Skeletal muscle satellite cell (primary cell): Measurements from ENCODE around the gene CCDC107.

Source experiments
- H3K27me3 ChIP-seq: 2 replicates; pipeline ENCODE4 v1.7.0; 2013; ENCODE audit warnings: low read length; ENCODE audit not compliant: control insufficient read depth, insufficient read depth
- H3K36me3 ChIP-seq: 2 replicates; pipeline ENCODE4 v1.7.0; 2013; ENCODE audit warnings: mild to moderate bottlenecking, control low read depth, low read length; ENCODE audit not compliant: insufficient read depth
- H3K4me1 ChIP-seq: 2 replicates; pipeline ENCODE4 v1.7.0; 2013; ENCODE audit warnings: low read length; ENCODE audit not compliant: control insufficient read depth, insufficient read depth
- H3K4me2 ChIP-seq: 2 replicates; pipeline ENCODE4 v1.7.0; 2013; ENCODE audit warnings: mild to moderate bottlenecking, low read length
- H3K4me3 ChIP-seq: 2 replicates; pipeline ENCODE4 v1.7.0; 2013; ENCODE audit warnings: low read length
- H3K9ac ChIP-seq: 2 replicates; pipeline ENCODE4 v1.7.0; 2013; ENCODE audit warnings: mild to moderate bottlenecking, low read depth, low read length, moderate library complexity
- H3K9me3 ChIP-seq: replicated peaks from 2 replicates; pipeline ENCODE4 v1.7.0; 2013; ENCODE audit warnings: mild to moderate bottlenecking, control low read depth, low read length

CCDC107 gene

DNA sequence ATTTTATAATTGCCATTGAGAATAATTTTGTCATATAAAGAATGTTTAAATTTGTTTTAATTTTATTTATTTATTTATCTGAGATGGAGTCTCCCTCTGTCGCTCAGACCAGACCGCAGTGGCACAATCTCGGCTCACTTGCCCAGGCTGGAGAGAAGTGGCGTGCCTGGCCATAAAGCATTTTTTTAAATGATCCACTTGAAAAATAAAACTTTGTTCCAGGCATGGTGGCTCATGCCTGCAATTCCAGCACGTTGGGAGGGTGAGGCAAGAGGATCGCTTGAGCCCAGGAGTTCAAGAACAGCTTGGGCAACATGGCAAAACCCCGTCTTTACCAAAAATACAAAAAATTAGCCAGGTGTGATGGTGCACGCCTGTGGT lies 5.3 kb upstream of the CCDC107 start:
- Histone ChIP-seq H3K36me3 (no peaks in the 10 kb centered on the region), H3K4me2 (no peak overlapping the region), H3K4me3 (no peak overlapping the region), H3K4me1 (peaks cover 29% of the 10 kb centered on the region), H3K9me3 (no peaks in the 10 kb centered on the region), H3K27me3 (no peaks in the 10 kb centered on the region), H3K9ac (no peak overlapping the region)

DNA sequence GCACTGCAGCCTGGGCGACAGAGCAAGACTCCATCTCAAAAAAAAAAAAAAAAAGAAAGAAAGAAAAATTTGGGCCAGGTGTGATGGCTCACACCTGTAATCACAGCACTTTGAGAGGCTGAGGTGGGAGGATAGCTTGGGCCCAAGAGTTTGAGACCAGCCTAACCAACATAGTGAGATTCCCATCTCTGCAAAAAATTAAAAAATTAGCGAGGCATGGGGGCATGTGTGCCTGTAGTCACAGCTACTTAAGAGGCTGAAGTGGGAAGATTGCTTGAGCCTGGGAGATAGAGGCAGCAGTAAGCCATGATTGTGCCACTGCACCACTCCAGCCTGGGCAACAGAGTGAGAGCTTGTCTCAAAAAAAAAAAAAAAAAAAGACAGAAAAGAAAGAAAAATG lies 4.5 kb upstream of the CCDC107 start:
- Histone ChIP-seq H3K4me2 (no peak overlapping the region), H3K9me3 (no peaks in the 10 kb centered on the region), H3K36me3 (no peaks in the 10 kb centered on the region), H3K4me3 (no peak overlapping the region), H3K4me1 (peaks cover 29% of the 10 kb centered on the region), H3K9ac (no peak overlapping the region), H3K27me3 (no peaks in the 10 kb centered on the region)

DNA sequence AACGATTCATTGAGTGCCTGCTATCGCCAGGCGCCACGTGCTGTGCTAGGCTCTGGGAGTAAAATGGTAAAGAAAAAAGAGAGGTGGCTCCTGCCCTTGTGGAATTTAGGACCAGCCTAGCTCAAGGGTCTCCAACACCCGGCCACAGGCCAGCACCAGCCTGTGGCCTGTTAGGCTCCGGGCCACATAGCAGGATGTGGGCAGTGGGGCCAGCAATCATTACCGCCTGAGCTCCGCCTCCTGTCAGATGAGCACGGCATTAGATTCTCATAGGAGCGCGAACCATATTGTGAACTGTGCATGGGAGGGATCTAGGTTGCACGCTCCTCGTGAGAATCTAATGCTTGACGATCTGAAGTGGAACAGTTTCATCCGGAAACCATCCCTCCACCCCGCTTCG lies 1.7 kb upstream of the CCDC107 start:
- Histone ChIP-seq H3K27me3 (no peaks in the 10 kb centered on the region), H3K4me2 (no peak overlapping the region), H3K9ac (no peak overlapping the region), H3K36me3 (peaks cover 9% of the 10 kb centered on the region), H3K9me3 (no peaks in the 10 kb centered on the region), H3K4me3 (no peak overlapping the region), H3K4me1 (peaks cover 34% of the 10 kb centered on the region)

DNA sequence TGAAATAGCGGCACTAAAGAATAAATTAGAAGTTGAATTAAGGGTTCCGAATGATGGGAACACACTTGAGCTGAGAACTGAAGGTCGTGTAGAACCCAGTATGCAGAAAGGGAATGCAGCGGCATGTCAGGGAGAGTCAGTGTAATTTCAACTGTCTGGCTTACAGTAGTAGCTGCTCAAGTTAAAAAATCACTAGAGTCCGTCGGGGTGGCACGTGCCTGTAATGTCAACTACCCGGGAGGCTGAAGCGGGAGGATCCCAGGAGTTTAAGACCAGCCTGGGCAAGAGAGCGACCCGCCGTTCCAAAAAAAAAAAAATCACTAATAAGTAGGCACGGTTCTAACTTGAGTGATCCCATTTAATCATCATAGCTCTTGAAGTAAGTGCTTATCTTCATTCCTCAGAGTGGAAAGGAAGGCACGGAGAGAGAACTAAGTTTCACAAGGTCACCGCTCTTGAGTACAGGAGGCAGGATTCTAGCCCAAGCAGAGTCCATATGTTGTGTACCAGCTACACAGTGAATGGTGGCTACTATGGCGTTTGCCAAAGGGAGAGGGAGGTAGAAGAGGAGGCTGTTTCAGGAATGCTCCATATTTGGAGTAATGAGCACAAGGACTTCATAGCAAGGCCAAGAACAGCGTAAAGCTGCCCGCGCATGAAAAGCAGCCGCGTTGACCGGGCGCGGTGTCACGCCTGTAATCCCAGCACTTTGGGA lies 1.1 kb upstream of the CCDC107 start:
- H3K36me3 ChIP-seq: peaks cover 14% of the 10 kb centered on the region
- H3K9me3 ChIP-seq: no peaks in the 10 kb centered on the region
- H3K4me1 ChIP-seq: peaks cover 32% of the 10 kb centered on the region
- H3K9ac ChIP-seq: peak overlapping the region; percentile 46
- H3K4me3 ChIP-seq: peak overlapping the region; percentile 53
- H3K27me3 ChIP-seq: no peaks in the 10 kb centered on the region
- H3K4me2 ChIP-seq: peak overlapping the region; percentile 76

DNA sequence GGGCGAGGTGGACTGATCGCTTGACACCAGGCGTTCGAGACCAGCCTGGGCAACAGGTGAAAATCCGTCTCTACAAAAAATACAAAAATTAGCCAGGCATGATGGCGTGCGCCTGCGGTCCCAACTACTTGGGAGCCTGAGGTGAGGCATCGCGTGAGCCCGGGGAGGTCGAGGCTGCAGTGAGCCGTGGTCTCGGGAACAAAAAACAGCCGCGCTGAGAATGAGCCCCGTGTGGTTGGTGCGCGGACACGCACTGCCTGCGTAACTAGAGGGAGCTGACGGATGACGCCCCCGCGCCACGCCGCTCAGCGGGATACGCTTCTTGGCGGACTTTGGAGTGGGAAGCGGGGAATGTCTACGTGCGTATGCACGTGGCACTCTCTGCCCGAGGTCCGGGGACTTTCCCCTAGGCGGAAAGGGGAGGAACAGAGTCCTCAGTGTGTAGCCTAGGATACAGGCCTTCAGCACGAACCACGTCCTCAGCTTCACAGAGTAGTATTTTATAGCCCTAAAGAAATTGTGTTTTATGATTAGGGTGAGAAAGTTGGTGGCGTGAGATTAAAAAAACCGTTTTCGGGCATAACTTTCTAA lies 451 bp upstream of the CCDC107 start, which contains the start of gene RMRP:
Gene RMRP (minus strand): TSS at position 474 of the 591 bp plus-strand sequence.
- Histone ChIP-seq H3K9ac (peak within 1 kb of the TSS; percentile 93), H3K4me1 (peaks cover 28% of the 10 kb centered on the region), H3K4me2 (peak within 1 kb of the TSS; percentile 83), H3K27me3 (no peaks in the 10 kb centered on the region), H3K36me3 (peaks cover 16% of the 10 kb centered on the region), H3K9me3 (no peaks in the 10 kb centered on the region), H3K4me3 (peak within 1 kb of the TSS; percentile 91)

DNA sequence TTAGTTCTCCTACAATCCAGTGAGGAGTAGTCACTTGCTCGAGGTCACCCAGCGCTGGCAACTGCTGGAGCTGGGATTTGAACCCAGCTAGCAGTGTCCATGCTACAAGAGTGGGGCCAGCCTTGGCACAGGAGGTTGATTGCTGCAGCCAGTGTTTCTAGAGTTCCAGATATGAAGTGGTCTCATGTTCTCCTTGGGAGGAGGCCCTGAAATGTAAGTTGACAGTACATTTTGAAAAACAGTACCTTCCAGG lies 802 bp downstream of the CCDC107 start:
- Histone ChIP-seq H3K9ac (peak overlapping the region; percentile 93), H3K27me3 (no peaks in the 10 kb centered on the region), H3K4me1 (peaks cover 27% of the 10 kb centered on the region), H3K36me3 (peaks cover 16% of the 10 kb centered on the region), H3K4me2 (peak overlapping the region; percentile 83), H3K4me3 (peak overlapping the region; percentile 91), H3K9me3 (no peaks in the 10 kb centered on the region)

DNA sequence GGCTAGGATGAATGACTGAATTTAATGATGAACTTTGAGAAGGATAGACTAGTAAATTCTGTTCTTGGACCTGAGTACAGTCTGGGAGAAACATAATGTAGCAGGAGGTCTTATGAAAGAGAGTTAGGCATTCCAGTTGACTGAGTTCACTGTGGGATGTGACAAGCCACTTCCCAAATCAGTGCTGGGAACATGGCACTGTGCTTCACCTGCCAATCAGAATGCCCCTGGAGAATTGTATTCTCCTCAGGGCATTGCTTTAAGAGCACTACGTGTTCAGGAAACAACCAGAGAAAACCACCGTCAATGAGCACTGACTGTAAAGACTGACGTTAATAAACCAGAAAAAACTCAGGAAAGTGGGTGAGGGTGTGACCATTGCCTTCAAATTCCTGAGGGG lies 1.2 kb downstream of the CCDC107 start:
- peaks cover 31% of the 10 kb centered on the region for H3K4me1 ChIP-seq
- no peaks in the 10 kb centered on the region for H3K27me3 ChIP-seq
- H3K4me3 ChIP-seq: peak overlapping the region; percentile 91
- peaks cover 16% of the 10 kb centered on the region for H3K36me3 ChIP-seq
- H3K4me2 ChIP-seq: peak overlapping the region; percentile 83
- no peaks in the 10 kb centered on the region for H3K9me3 ChIP-seq
- peak overlapping the region; percentile 93 for H3K9ac ChIP-seq

DNA sequence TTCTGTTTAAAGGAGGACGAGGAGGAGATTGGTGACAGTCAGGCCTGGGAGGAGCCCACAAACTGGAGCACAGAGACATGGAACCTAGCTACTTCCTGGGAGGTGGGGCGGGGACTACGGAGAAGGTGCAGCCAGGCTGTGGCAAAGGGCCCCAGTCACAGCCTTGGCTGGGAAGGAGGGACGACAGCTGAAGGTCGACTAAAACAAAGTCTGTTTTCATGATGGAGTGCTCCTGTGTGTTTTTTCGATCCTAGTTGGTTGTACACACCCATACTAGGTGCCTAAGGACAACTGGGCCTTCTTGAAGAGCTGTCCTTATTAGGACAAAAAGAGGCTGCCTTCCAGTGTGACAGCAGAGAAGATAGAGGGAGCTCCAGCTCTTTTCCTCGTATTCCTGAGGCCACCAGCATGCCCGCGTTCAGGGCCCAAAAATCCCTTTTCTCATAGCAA lies 2.9 kb downstream of the CCDC107 start:
- Histone ChIP-seq H3K9me3 (no peaks in the 10 kb centered on the region), H3K36me3 (peaks cover 16% of the 10 kb centered on the region), H3K4me1 (peaks cover 43% of the 10 kb centered on the region), H3K4me3 (no peak overlapping the region), H3K9ac (no peak overlapping the region), H3K27me3 (no peaks in the 10 kb centered on the region), H3K4me2 (no peak overlapping the region)

DNA sequence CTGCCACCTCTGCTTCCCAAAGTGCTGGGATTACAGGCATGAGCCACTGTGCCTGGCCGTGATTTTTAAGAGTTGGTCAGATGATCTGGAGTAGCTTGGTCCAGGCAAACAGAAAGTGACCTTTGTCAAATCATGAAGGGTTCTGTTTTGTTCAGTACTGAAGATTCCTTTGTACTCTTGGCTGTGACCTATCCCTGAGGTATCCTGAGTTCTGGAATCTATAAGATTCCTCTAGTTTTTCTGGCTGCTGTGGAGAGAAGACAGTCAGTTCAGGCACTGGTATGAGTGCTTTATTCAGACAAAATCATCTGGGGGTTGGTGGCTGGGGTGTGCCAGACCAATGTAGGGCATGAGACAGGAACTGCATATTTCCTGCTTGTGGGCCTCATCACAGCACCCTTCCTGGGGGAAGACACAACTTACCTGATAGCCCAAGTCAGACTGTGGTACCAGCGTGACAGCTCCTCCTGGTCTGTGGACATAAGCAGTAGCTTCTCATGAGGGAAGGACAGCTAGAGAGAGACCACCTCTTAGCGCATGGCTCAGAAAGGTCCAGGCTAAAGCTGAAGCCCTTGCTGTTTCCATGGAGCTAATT lies 3.8 kb downstream of the CCDC107 start:
- peaks cover 47% of the 10 kb centered on the region for H3K4me1 ChIP-seq
- no peak overlapping the region for H3K4me2 ChIP-seq
- no peak overlapping the region for H3K9ac ChIP-seq
- H3K36me3 ChIP-seq: peaks cover 16% of the 10 kb centered on the region
- no peaks in the 10 kb centered on the region for H3K27me3 ChIP-seq
- no peaks in the 10 kb centered on the region for H3K9me3 ChIP-seq
- no peak overlapping the region for H3K4me3 ChIP-seq

DNA sequence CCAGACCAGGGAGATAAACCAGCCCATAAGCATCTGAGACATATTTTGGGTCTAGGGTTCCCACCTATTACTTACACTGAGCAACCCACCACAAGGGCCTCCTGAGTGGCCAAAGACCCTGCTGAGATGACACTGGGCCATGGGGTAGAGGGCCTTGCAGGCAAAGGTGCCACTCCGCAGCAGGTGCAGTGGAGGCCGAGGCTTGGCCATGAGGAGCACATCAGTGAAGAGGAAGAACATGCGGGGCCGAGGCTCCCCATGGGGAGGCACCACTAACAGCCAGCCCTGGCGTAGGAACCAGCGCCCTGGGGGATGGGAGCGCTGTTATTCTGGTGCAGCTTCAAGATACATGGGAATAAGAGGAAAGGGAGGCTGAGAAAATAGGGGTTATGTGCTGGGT lies 4.3 kb downstream of the CCDC107 start:
- Histone ChIP-seq H3K36me3 (peaks cover 16% of the 10 kb centered on the region), H3K4me2 (no peak overlapping the region), H3K9ac (no peak overlapping the region), H3K27me3 (no peaks in the 10 kb centered on the region), H3K4me3 (no peak overlapping the region), H3K9me3 (no peaks in the 10 kb centered on the region), H3K4me1 (peaks cover 42% of the 10 kb centered on the region)

DNA sequence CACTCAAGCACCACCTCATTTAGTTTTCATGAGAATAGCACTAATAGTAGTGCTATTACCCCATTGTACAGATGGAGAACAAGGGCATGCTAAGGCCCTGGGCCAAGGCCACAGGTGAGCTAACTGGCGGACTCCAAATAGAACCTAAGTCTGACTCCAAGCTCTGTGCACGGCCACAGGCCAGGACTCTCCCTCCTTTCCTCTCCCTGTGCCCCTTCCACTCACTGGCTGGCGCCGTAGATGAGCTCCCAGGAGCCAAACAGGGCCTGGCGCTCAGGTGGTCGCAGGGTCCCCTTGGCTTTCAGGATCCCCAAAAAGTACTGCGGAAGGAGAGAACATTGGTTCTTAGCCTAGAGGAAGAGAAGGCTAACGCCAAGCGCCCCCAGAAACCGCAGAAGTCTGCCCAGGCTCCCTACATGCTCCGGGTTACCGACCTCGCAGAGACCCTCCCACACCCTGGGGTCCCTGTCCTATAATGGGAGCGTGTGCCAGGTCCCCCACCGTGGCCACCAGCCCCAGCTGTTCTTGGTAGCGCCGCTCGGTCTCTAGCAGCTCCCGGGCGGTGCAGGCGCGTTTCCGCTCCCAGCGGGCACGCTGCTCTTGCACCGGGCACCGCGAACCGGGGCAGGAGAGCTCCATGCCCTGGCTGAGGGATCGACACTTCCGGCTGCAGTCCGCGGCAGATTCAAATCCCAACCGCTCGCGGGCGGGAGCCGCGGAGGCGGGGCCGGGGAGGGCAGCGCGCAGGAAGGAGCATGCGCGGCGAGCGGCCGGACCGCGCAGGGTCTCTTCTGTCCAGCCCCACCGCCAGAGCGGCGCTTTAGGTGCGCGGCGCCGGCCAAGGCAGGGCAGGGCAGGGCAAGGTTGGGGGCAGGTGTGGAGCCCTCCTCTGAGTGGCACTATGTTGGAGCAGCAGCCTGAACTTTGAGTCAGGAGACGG lies 6.7 kb downstream of the CCDC107 start, which contains the start of gene ARHGEF39:
Gene ARHGEF39 (minus strand): TSS at position 665 of the 940 bp plus-strand sequence. CDS start 26 bp downstream, at position 639.
- Histone ChIP-seq H3K27me3 (no peaks in the 10 kb centered on the region), H3K4me2 (peak within 1 kb of the TSS; percentile 91), H3K36me3 (peaks cover 16% of the 10 kb centered on the region), H3K9ac (peak within 1 kb of the TSS; percentile 74), H3K9me3 (no peaks in the 10 kb centered on the region), H3K4me3 (peak within 1 kb of the TSS; percentile 75), H3K4me1 (peaks cover 32% of the 10 kb centered on the region)
